Sciatic nerve (tissue), 2 donors: ENCODE results near the gene LILRA6. TPM values are rescaled to one million over a fixed set of nuclear protein-coding genes. Genes with fewer than 3 reads are reported as not detected.
"Not testable (repeated sequence)": the region's sequence is repeated elsewhere in the genome, so short reads cannot be mapped to it uniquely, and the experiment has no call there.

ENCODE experiments used
- ATAC-seq: fragments of 200-7000 bp; cut with Tn5 transposase; one replicate; pipeline ENCODE4 v1.9.1; 2020; ENCODE audit warnings: mild to moderate bottlenecking, moderate library complexity
- DNase-seq: peaks from one replicate; pipeline ENCODE4 v3.0.0-alpha.2; 2020; ENCODE audit warnings: low spot score
- intact Hi-C: fragments of 100-400 bp; cut with DNase I; formaldehyde crosslinking; loops from one replicate; pipeline ENCODE4 v1.14.2; 2022
- total RNA-seq: library from RNA; stranded (reverse); fragmentation: NEBNext Ultra II Directional; extraction: Animal tissue kit (Norgen Biotek cat#: 25700); gene quantifications from one replicate; pipeline ENCODE4 v1.2.1, GENCODE V29; 2021
- donor health status: DM: no; HTN: no; CAD: no.
- donor health status: DM: no; HTN: no; CAD: no.

Gene LILRA6
- total RNA-seq, 1 donor from 2014 or later, result 11.4 TPM

DNA sequence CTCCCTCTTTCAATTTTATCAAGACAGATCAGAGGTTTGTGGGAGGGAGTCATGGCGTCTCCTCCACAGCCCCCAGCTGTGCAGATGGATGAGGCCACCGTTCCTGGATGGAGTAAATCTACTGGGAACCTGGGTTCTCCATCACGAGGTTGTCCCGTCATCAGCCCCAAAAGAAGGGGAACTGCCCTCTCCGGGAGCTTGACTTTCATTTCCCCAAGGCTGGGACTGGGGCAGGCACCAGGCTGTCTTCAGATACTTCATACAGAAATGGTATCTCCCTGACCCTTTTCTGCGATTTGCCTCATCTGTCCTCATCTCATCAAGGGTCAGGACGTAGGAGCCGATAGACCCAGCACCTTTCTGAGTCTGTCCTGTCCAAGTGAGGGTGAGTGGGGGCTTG lies 28.5 kb upstream of the LILRA6 start:
- ATAC-seq, result peak; percentile 76
- DNase-seq, result no peak

DNA sequence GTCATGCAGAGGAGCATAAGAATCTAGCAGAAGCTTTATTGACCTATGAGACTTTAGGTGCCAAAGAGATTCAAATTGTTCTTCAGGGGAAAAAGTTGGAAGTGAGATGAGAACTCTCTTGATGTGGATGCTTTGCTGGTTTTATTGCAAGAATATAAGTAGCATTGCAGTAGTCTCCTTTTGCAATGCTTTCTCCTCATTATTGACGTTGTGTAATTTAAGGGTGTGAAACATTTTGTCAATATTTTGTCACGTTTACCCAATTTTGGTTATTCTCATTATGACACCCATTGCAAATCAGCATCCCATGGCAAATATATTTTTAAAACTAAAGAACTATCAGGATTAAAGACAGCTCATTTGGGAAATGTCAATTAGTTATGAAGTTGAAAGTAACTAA lies 26.3 kb upstream of the LILRA6 start:
- intact Hi-C loops, result no loop called here
- DNase-seq, result no peak
- no peak for ATAC-seq

More for the DNA sequence above, 28.5 kb upstream of the LILRA6 start:
- intact Hi-C loops, result no loop called here

DNA sequence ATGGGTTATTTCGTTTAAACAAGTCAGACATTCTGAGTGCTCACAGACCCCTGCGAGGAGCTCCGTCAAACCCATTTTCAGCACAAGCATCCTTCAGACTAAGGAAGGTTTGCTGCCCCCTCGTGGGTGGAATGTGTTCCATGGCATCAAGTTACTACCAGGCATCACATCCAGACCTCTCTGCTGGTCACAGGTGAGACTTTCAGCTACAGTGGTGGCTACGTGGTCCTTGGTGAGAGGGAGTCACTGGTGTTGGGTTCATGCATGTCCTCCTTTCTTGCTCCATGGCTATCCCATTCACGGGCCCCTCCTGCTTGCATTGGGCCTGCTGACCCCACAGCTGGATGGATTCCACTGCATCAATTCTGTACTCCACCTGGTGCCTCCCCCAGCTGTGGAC lies 23.5 kb upstream of the LILRA6 start:
- no peak for ATAC-seq
- intact Hi-C loops, result no loop called here
- peak; percentile 86 for DNase-seq

DNA sequence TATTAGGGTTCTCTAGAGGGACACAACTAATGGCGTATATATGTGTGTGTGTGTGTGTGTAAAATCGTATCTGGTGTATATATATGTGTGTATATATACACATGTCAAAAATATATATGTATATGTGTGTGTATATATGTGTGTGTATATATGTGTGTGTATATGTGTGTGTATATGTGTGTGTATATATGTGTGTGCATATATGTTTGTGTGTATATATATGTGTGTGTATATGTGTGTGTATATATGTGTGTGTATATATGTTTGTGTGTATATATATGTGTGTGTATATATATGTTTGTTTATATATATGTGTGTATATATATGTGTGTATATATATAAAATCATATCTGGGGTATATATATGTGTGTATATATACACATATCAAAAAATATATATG lies 19.9 kb upstream of the LILRA6 start:
- ATAC-seq, result no peak
- DNase-seq, result no peak
- intact Hi-C loops, result no loop called here

DNA sequence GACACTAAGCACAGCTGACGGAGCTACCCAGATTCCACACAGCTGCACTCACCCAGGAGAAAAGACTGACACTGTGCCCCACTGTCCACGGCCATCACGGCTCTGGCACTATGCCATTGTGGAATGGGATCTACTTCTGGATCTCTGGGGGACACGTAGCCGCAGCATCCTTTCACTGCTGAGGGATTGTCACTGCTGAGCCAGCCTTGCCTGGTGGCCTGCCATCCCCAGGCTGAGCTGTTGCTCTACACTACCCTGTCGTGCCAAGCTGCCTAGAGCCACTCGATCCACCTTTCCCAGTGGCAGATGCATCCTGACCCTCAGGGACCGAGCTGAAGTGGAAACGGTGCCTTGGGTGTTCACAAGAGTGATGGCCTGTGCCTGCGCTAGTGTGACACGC lies 19.5 kb upstream of the LILRA6 start:
- intact Hi-C loops, result no loop called here
- DNase-seq, result no peak
- ATAC-seq, result no peak

DNA sequence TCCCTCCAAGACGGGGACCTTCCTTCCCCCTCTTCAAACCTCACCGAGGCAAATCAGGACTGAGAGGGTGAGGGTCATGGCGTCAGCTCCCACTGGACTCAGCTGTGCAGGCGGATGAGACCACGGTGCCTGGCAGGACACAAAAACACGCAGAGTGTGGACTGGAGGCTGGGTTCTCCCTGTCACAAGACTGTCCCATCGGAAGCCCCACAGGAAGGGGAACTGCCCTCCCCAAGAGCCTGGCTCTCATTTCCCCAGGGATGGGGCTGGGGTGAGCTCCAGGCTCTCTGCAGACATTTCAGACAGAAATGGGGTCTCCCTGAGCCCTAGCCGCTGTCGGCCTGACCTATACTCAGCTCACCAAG lies 14.5 kb upstream of the LILRA6 start, which contains the start of gene LILRB5:
LILRB5 (minus strand) TSS at position 158 of the 365 bp plus-strand sequence; CDS start at position 78, 80 bp downstream.
- intact Hi-C loops, result no loop called here
- ATAC-seq (peak; percentile 65), DNase-seq (no peak)

DNA sequence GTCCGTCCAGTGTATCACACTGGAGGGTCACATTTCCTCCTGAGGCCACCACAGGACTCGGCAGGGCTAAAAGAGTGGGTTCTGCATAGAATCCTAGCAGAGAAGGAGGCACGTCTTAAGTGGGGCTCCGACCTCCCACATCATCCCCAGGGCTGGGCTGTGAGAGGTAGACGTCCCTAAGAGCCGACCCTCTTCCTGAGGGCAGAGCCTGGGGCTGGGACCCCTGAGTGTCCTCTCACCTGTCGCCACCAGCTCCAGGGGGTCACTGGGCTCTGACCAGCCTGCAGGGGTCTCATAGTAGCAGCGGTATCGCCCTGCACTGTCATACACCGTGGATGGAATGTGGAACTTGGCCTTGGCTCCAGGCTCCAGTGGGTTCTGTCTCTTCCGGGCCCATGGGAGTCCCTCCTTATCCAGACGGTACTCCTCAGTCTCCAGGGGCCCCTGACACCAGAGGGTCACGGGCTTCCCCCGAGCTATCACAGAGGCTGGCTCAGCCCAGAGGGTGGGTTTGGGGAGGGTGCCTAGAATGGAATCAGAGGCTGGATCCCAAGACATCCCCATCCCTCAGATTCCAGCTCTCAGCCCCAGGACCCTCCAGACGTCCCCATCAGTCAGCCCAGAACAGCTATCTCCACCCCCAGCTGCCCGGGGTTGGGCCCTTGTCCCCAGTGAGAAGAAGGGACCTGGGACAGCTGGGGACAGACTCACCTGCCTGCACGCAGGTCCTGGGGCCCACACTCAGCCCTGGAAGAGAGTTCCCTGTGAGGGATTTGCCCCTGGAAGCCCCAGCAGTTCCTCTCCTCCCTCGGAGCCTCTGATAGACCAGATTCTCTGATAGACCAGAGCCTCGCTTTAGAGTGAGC lies 13.9 kb upstream of the LILRA6 start:
- ATAC-seq, result peak; percentile 13
- DNase-seq, result no peak
- intact Hi-C loops, result no loop called here

DNA sequence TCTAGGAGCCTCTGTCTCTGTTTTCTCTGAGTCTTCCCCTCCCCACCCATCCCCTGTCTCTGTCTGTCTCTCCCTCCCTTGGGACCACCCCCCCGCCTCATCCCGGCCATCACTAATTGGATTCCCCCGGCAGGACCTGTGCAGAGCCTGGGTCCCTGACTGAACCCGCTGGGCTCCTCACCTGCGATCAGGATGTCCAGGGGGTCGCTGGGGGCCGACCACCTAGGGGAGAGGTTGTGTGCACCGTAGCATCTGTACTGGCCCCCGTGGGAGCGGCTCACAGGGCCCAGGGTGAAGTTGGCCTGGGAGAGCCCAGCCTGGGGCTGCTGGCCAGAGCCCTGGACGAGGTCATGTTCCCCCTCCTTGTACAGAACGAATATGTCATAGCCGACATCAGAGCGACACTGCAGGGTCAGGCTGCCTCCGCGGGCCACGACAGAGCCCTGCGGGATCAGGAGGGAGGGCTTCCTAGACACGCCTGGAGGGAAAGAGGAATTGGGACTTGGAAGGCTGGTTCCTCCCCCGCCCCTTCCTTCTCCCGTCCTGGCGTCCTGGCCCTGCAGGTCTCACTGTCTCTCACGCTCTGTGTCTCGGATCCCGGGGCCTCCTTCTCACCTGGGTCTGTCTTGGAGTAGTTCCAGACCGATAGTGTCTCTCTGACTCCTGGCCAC lies 12.7 kb upstream of the LILRA6 start:
- ATAC-seq (no peak), DNase-seq (no peak)
- intact Hi-C loops, result no loop called here

DNA sequence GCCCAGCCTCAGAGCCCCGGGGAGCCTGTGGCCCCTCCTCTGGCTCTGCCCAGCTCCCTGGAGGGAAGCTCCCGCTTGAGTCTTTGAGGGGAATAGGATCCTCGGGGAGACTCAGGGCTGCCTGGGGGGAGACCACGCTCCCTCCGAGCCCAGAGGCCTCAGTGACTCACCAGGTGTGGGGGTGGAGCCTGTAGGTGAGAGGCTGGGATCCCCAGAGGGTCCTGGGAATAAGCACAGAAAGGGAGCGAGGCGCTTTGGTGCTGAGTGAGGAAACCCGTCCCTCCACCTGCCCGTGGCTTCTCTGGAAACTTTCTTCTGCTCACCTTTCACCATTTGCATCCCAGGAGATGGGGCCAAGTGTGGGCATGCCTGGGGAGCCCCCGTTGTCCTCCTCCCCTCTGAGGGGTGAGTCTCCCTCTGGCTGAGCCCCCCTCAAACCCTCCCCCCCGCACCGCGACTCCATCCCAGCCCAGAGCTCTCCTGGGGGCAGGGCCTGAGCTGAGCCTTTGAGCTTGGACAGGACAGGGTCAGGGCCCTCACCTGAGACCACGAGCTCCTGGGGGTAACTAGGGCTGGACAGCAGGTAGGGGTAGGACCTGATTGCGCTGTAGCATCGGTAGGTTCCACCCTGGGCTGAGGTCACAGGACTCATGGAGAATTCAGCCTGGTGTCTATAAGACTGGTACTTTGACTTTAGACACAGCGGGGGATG lies 11.8 kb upstream of the LILRA6 start:
- DNase-seq, result no peak
- intact Hi-C loops, result no loop called here
- ATAC-seq, result no peak

DNA sequence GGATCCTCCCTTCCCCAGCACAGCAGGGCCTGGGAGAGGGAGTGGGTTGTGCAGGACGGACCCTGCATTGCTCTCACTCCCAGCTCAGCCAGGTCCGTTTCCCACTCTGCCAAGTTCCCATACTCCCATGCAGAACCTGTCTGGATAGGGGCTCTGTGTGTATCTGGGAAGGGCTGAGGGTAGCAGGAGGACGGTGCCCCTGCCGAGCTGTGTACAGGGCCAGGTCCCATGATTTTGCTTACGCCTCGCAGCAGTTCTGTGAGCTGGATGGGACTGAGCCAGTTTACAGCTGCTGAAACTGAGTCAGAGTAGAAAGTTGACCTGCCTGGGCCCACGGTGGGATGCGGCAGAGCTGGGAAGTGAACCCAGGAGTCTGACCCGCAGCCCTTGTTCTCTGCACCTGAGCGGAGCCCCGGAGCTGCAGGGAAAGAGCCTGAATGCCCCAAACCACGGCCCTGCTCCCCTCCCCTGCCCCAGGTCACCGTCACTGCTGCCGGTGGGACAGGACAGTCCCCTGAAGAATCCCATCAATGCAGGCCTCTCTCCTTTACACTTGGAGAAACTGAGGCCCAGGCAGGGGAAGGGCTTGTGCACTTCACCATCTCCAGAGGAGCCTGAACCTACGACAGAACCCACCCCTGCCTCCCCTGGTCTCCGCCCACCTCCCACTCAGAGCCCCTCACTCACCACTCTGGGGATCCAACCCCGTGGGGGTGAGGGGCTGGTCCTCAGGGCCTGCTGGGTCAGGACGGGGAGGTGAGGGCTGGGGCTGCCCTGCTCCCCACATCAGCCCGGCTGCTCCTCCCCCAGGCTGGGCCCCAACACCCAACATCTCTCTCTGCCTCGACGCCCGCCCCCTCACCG lies 11.0 kb upstream of the LILRA6 start:
- DNase-seq (no peak), ATAC-seq (no peak)
- intact Hi-C loops, result no loop called here

DNA sequence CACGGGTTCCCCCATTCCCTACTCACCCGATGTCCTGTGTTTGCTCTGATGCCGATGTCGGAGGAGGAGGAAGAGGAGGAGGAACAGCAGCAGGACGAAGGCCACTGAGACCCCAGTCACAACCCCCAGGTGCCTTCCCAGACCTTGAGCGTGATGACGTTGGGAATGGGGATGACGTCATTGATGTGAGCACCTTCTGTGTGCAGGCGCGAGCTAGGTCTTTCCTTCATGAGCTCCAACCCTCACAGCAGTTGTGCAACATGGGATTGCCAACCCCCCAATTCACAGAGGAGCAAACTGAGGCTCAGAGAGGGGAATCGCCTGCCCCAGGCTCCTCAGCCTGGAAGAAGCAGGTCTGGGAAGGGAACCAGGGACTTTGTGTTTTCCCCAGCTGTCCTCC lies 10.3 kb upstream of the LILRA6 start:
- ATAC-seq (no peak), DNase-seq (no peak)
- intact Hi-C loops, result no loop called here

DNA sequence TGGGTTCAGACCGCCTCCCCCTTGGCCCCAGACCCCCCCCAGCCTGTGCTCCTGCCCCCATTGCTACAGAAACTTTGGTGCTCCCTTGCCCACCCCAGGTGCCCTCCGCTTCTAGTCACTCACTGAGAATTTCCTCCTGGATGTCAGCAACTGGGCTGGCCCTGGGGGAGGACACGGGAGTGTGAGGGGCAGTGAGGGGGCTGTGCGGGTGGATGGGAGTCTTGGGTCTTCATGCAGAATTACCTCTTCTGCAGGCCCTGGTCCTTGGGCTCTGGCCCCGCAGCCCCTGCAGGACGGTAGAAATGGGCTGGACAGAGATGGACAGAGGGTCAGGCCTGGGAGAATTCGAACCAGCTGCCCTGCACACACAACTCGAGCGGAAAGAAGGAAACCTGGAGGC lies 9.7 kb upstream of the LILRA6 start:
- no peak for DNase-seq
- intact Hi-C loops, result no loop called here

DNA sequence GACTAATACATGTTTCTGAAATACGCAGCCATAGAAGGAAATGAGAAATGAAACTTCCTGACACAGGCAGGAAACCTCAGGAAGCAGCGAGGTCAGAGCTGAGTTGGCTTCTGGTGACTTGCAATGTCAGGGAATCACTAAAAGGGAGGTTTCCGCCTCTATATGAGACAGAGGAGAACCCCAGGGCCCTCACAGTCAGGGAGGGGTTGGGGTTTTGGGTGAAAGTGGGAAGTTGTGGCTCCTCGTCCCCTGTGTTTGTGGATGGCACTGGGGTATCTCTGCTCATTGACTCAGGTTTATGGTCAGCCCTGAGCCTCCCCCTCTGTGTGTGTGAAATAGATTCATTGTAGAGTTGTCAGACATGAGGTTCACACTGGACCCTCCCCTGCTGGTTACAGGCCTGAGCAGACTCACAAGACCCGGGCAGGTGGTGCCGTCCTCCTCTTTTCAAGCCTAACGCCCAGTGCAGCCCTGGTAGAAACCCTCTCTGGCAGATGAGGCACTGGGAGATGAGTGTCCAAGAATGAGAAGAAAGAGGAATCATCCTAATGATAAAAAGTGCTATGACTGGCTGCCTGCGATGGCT lies 5.5 kb upstream of the LILRA6 start:
- intact Hi-C loops, result no loop called here
- ATAC-seq, result peak; percentile 89
- no peak for DNase-seq

More for the DNA sequence above, 9.7 kb upstream of the LILRA6 start:
- no peak for ATAC-seq

DNA sequence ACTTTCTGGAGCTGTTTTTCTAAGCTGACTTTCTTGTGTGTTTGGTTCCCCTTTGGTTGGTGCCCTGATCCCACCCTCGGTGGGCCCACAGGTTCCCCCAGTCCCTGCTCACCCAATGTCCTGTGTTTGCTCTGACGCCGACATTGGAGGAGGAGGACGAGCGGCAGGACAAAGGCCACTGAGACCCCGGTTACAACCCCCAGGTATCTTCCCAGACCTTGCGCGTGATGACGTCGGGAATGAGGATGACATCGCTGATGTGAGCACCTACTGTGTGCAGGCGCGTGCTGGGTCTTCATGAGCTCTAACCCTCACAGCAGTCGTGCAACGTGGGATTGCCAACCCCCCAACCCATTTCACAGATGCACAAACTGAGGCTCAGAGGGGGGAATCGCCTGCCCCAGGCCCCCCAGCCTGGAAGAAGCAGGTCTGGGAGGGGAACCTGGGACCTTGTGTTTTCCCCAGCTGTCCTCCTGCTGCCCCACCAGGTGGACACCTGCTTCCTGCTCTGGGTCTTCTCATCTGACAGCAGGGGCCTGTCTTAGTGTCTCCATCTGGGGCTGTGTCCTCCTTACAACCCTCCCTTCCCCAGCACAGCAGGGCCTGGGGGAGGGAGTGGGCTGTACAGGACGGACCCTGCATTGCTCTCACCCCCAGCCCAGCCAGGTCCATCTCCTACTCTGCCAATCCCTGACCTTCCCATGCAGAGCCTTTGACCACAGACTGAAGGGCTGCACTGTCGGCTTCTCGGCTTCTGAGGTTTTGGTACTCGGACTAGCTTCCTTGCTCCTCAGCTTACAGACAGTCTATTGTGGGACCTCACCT lies 4.7 kb upstream of the LILRA6 start:
- ATAC-seq, result peak; percentile 44
- intact Hi-C loops, result no loop called here
- no peak for DNase-seq

DNA sequence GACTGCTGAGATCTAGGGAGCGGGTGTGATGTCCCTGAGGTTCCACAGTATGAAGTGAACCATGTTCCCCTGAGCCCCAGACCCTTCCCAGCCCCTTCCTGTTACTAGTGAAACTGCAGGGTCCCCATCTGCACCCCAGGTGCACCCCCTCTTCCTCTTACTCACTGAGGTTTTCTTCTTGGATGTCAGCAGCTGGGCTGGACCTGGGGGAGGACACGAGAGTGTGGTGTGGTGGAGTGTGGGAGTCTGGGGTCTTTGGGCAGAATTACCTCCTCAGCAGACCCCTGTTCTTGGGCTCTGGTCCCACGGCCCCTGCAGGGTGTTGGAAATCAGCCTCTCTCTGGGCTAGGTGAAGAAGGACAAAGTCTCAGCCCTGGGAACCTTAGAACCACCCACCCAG lies 3.3 kb upstream of the LILRA6 start:
- DNase-seq, result no peak

DNA sequence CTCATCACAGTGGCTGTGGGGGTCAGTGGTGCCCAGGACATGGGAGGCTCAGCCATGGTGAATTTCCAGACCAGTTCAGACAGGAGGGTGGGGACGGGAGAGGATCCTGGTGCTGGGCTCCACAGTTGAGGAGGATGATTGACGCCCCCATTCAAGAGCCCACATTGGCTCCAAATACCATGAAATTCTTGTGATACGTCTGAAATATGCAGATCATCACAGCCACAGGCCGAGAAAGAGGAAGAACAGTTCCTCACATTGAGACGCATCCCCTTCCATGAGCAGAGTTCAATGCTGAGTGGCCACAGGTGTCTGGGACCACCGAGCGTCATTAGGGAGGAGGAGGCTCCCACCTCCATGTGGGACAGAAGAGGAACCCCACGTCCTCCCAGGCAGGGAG lies 1.2 kb upstream of the LILRA6 start:
- DNase-seq, intact Hi-C loops, ATAC-seq: not testable (repeated sequence)

More for the DNA sequence above, 3.3 kb upstream of the LILRA6 start:
- intact Hi-C loops, result no loop called here
- no peak for ATAC-seq

DNA sequence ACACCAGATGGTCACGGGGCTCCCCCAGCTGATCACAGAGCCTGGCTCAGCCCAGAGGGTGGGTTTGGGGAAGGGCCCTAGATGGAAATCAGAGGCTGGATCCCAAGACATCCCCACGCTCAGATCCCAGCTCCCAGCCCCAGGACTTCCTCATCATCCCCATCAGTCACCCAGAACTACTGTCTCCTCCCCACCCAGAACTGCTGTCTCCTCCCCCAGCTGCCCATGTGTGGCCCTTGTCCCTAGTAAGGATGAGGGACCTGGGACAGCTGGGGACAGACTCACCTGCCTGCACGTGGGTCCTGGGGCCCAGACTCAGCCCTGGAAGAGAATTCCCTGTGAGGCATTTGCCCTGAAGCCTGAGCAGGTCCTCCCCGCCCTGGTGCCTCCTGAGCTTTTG lies 356 bp downstream of the LILRA6 start:
- intact Hi-C loops, ATAC-seq, DNase-seq: not testable (repeated sequence)
